ENCODE measurements around the gene CHMP5.
A peak's percentile ranks its signal among the peaks of the same experiment; 100 is the strongest.

The CHMP5 gene

GRCh38 chr9:33260372-33260771 lies 4.5 kb upstream of the CHMP5 start:
- TF ChIP-seq CTCF (IDR thresholded peaks at IDR 0.05; ENCODE audit: control insufficient read depth, insufficient read depth, low read depth, low read length, missing control alignments), result no peak
- no peak overlapping the region for H3K4me3 ChIP-seq (ENCODE audit: control insufficient read depth, low read depth, low read length)
- no peak for DNase-seq (ENCODE audit: low read depth)

GRCh38 chr9:33263131-33264002 lies 1.5 kb upstream of the CHMP5 start:
- no peak for DNase-seq (ENCODE audit: low read depth)
- no peak for TF ChIP-seq CTCF (IDR thresholded peaks at IDR 0.05; ENCODE audit: control insufficient read depth, insufficient read depth, low read depth, low read length, missing control alignments)

GRCh38 chr9:33264003-33264472 lies 811 bp upstream of the CHMP5 start:
- H3K4me3 ChIP-seq (ENCODE audit: control insufficient read depth, low read depth, low read length), result peak overlapping the region; percentile 84
- DNase-seq (ENCODE audit: low read depth), result no peak
- no peak for TF ChIP-seq CTCF (IDR thresholded peaks at IDR 0.05; ENCODE audit: control insufficient read depth, insufficient read depth, low read depth, low read length, missing control alignments)

More at GRCh38 chr9:33263131-33264002, 1.5 kb upstream of the CHMP5 start:
- H3K4me3 ChIP-seq (ENCODE audit: control insufficient read depth, low read depth, low read length), result peak overlapping the region; percentile 84

- no peak for DNase-seq (ENCODE audit: low read depth)
- TF ChIP-seq CTCF (IDR thresholded peaks at IDR 0.05; ENCODE audit: control insufficient read depth, insufficient read depth, low read depth, low read length, missing control alignments), result no peak
- peak overlapping the region; percentile 86 for H3K4me3 ChIP-seq (ENCODE audit: control insufficient read depth, low read depth, low read length)
Observed at GRCh38 chr9:33265211-33265865, 489 bp downstream of the CHMP5 start.

- no peak for DNase-seq (ENCODE audit: low read depth)
- TF ChIP-seq CTCF (IDR thresholded peaks at IDR 0.05; ENCODE audit: control insufficient read depth, insufficient read depth, low read depth, low read length, missing control alignments), result no peak
- H3K4me3 ChIP-seq (ENCODE audit: control insufficient read depth, low read depth, low read length), result no peak overlapping the region
Observed at GRCh38 chr9:33267151-33267767, 2.4 kb downstream of the CHMP5 start.

- no peak for TF ChIP-seq CTCF (IDR thresholded peaks at IDR 0.05; ENCODE audit: control insufficient read depth, insufficient read depth, low read depth, low read length, missing control alignments)
- no peak for DNase-seq (ENCODE audit: low read depth)
- no peak overlapping the region for H3K4me3 ChIP-seq (ENCODE audit: control insufficient read depth, low read depth, low read length)
Observed at GRCh38 chr9:33270146-33270545, 5.3 kb downstream of the CHMP5 start.

Measured in AG09309 (cell line).